Parathyroid adenoma (tissue), 2 donors: ENCODE data around the gene ADARB2.

ENCODE experiments used
- H2AFZ ChIP-seq: fragments of 300-600 bp; sonication (generic); one replicate; pipeline ENCODE4 v1.7.0; 2017; ENCODE audit warnings: antibody characterized with exemption, mild to moderate bottlenecking
- H3K27ac ChIP-seq: fragments of 300-600 bp; sonication (generic); one replicate; pipeline ENCODE4 v1.7.0; 2017
- H3K27me3 ChIP-seq: fragments of 300-600 bp; sonication (generic); one replicate; pipeline ENCODE4 v1.7.0; 2017; ENCODE audit warnings: low read length; ENCODE audit not compliant: control insufficient read depth, insufficient read depth
- H3K36me3 ChIP-seq: fragments of 300-600 bp; sonication (generic); one replicate; pipeline ENCODE4 v1.7.0; 2017; ENCODE audit warnings: low read length; ENCODE audit not compliant: control insufficient read depth, insufficient read depth
- H3K4me1 ChIP-seq: fragments of 300-600 bp; sonication (generic); one replicate; pipeline ENCODE4 v1.7.0; 2017; ENCODE audit warnings: control low read depth
- H3K4me2 ChIP-seq: fragments of 300-600 bp; sonication (generic); one replicate; pipeline ENCODE4 v1.7.0; 2017; ENCODE audit warnings: low read length
- H3K4me3 ChIP-seq: fragments of 300-600 bp; sonication (generic); one replicate; pipeline ENCODE4 v1.7.0; 2017; ENCODE audit warnings: low read depth, low read length
- H3K79me2 ChIP-seq: fragments of 300-600 bp; sonication (generic); one replicate; pipeline ENCODE4 v1.7.0; 2017; ENCODE audit warnings: control low read depth
- H3K9ac ChIP-seq: fragments of 300-600 bp; sonication (generic); one replicate; pipeline ENCODE4 v1.7.0; 2017; ENCODE audit warnings: mild to moderate bottlenecking
- H3K9me3 ChIP-seq: fragments of 300-600 bp; sonication (generic); one replicate; pipeline ENCODE4 v1.7.0; 2017; ENCODE audit warnings: low read length; ENCODE audit not compliant: control insufficient read depth
- TF ChIP-seq, protein P1 (sequence below): fragments of 300-600 bp; sonication (generic); IDR thresholded peaks from one replicate; pipeline ENCODE4 v1.7.0; 2017; ENCODE audit warnings: antibody characterized with exemption, mild to moderate bottlenecking
- donor health status: primary hyperparathyroidism.

ADARB2 gene

DNA sequence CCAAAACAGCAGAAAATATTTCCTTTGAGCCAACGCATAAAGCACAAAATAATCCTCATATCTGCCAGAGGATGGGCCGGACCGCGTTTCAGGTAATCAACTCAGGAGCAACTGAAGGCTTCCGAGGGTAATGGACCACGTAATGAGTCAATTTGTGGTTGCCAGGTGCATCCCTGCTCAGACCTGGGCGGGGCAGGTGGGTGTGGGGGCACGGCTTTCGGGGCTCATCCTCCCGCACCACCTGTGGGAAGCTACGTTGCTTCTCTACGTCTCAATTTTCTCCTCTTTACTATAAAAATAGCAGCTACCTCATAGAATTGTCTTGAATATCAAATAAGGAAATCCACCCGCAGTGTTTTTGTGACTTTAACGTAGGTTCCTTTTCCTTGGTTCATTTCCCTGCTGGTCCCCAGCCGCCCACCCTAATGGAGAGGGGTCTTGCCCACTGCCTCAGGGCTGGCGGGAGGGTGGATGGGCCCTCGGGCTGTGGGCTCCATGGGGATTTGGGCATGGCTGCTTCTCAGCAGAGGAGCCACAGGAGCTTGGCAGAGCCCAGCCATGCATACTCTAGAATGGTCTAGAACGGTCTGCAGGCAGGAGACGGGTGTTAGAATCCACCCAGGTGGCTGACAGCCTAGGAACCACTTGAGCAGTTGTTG lies 324.7 kb downstream of the ADARB2 start:
- no peaks in the 10 kb centered on the region for H3K9me3 ChIP-seq
- H3K4me2 ChIP-seq = no peak overlapping the region
- H3K27ac ChIP-seq = no peak overlapping the region
- no peaks in the 10 kb centered on the region for H3K27me3 ChIP-seq
- no peak overlapping the region for H3K9ac ChIP-seq
- no peaks in the 10 kb centered on the region for H3K36me3 ChIP-seq
- TF ChIP-seq, protein P1, sequence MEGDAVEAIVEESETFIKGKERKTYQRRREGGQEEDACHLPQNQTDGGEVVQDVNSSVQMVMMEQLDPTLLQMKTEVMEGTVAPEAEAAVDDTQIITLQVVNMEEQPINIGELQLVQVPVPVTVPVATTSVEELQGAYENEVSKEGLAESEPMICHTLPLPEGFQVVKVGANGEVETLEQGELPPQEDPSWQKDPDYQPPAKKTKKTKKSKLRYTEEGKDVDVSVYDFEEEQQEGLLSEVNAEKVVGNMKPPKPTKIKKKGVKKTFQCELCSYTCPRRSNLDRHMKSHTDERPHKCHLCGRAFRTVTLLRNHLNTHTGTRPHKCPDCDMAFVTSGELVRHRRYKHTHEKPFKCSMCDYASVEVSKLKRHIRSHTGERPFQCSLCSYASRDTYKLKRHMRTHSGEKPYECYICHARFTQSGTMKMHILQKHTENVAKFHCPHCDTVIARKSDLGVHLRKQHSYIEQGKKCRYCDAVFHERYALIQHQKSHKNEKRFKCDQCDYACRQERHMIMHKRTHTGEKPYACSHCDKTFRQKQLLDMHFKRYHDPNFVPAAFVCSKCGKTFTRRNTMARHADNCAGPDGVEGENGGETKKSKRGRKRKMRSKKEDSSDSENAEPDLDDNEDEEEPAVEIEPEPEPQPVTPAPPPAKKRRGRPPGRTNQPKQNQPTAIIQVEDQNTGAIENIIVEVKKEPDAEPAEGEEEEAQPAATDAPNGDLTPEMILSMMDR = no peak
- no peaks in the 10 kb centered on the region for H3K4me1 ChIP-seq
- no peak overlapping the region for H3K4me3 ChIP-seq
- H3K79me2 ChIP-seq = no peaks in the 10 kb centered on the region
- no peak overlapping the region for H2AFZ ChIP-seq

DNA sequence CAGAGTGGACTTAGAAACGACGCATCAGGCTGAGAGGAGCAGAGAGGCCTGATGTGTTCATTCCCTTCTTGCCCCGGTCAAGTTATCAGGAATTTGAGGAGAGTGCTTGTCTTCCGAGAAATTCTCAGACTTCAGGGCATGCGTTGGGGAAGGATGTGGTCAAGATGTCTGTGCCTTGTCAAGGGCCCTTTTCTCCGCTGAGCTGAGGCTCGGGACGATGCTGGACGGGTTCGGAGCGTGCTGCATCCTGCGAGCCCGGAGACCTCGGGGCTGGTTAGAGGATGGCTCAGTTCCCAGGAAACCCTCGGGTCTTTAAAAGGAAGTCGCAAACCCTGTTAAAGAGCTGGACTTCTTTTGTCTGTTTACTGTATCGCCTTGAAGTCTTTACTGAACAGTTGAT lies 325.4 kb downstream of the ADARB2 start:
- Histone ChIP-seq H3K4me2 (no peak overlapping the region), H3K4me1 (no peaks in the 10 kb centered on the region), H3K9me3 (no peaks in the 10 kb centered on the region), H3K4me3 (no peak overlapping the region), H3K79me2 (no peaks in the 10 kb centered on the region), H3K9ac (no peak overlapping the region), H3K27me3 (no peaks in the 10 kb centered on the region), H3K36me3 (no peaks in the 10 kb centered on the region), H3K27ac (no peak overlapping the region), H2AFZ (no peak overlapping the region)
- TF ChIP-seq, protein P1 = no peak

DNA sequence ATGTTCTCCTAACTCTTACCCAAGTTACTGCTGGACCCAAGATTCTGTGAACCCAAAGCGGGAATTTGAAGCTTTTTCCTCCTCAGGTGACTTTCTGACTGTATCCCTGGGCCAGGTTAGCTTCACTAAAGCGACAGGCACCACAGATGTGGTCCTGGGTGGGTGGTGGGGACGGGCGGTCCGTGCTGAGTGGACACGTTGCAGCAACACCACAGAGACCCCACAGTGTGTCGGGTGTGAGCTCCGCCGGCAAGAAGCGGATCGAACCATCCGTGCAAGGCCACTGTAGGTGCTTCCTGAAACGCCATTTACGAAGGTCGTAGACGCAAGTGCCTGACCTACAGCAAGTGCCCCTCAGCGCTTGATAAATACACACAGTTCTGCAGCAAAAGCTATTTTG lies 325.9 kb downstream of the ADARB2 start:
- TF ChIP-seq, protein P1 = no peak
- H3K27me3 ChIP-seq = no peaks in the 10 kb centered on the region
- no peaks in the 10 kb centered on the region for H3K4me1 ChIP-seq
- H3K4me3 ChIP-seq = no peak overlapping the region
- no peaks in the 10 kb centered on the region for H3K36me3 ChIP-seq
- no peak overlapping the region for H3K27ac ChIP-seq
- H3K9ac ChIP-seq = no peak overlapping the region
- no peak overlapping the region for H2AFZ ChIP-seq
- H3K4me2 ChIP-seq = no peak overlapping the region
- no peaks in the 10 kb centered on the region for H3K79me2 ChIP-seq
- H3K9me3 ChIP-seq = no peaks in the 10 kb centered on the region

DNA sequence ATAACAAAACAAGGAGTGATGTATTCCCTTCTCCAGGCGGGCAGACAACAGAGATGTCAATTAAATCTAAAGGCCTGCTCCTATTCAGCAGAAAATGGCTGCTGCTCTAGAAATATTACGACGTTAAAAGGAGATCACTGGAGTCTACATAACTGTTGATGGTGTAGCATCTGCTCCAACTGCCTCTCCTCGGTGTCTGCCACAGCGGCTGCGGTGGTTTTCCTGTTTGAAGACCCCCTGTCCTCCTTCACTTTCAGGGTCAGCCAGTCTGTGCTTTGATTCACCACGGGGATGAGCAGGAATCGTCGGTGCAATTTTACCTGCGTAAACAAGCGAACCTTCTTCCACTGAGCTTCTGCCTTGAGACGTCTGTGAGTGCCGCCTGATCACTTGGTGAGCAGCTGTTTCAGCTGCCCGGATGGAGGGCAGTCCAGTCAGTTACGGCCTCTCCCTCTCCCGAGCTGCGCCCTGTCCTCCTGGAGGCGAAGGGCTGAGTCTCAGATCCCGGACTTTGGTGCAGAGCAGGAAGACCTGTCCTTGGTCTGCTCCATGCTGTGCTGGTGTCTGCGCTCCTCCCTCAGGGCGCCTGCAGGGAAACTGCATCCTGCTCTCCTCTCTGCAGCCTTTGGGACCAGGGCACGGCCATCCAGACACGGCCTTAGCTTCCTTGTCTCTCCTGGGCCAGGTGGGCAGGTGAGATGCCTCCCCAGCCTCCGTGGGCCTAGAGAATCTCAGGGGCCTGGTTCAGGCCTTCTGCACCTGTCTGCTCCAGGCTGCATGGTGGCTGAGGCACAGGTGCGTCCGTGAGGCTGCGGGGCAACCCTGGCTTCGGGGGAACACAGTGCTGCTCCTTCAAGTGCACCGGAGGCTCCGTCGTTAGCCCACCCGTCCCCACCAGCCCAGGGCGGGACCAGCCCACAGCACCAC lies 326.6 kb downstream of the ADARB2 start:
- Histone ChIP-seq H3K27me3 (no peaks in the 10 kb centered on the region), H3K9ac (no peak overlapping the region), H2AFZ (no peak overlapping the region), H3K36me3 (no peaks in the 10 kb centered on the region), H3K4me1 (no peaks in the 10 kb centered on the region), H3K27ac (no peak overlapping the region), H3K79me2 (no peaks in the 10 kb centered on the region), H3K9me3 (no peaks in the 10 kb centered on the region), H3K4me3 (no peak overlapping the region), H3K4me2 (no peak overlapping the region)
- TF ChIP-seq, protein P1 = no peak
